HFFc6 (cell line): ENCODE measurements around the gene TLCD3B. TPM values are rescaled to one million over a fixed set of nuclear protein-coding genes. Genes with fewer than 3 reads are reported as not detected.

Source experiments
- DNase-seq: peaks from one replicate; pipeline ENCODE4 v3.0.0-alpha.2; 2018
- H3K27ac Mint-ChIP-seq: 2 replicates; pipeline ENCODE4 v1.8.0; 2020; ENCODE audit warnings: mild to moderate bottlenecking, mixed read lengths
- H3K27me3 Mint-ChIP-seq: 2 replicates; pipeline ENCODE4 v1.8.0; 2021; ENCODE audit warnings: mild to moderate bottlenecking, moderate library complexity, mixed read lengths; ENCODE audit not compliant: insufficient read depth
- H3K36me3 Mint-ChIP-seq: 2 replicates; pipeline ENCODE4 v1.8.0; 2021; ENCODE audit warnings: low read depth, mixed read lengths
- H3K4me1 Mint-ChIP-seq: 2 replicates; pipeline ENCODE4 v1.8.0; 2020; ENCODE audit warnings: low read depth, mixed read lengths
- H3K4me3 Mint-ChIP-seq: 2 replicates; pipeline ENCODE4 v1.8.0; 2020; ENCODE audit warnings: mild to moderate bottlenecking, moderate library complexity, mixed read lengths
- H3K9me3 Mint-ChIP-seq: 2 replicates; pipeline ENCODE4 v1.8.0; 2020; ENCODE audit warnings: mild to moderate bottlenecking, mixed read lengths
- CTCF ChIP-seq: fragments of 200-600 bp; sonication (generic); IDR thresholded peaks from 2 replicates; pipeline ENCODE4 v1.5.0; 2021; ENCODE audit warnings: antibody characterized with exemption, mild to moderate bottlenecking
- total RNA-seq, 6 experiments: library from RNA; stranded (reverse); fragmentation: NEBNext Ultra II Directional; extraction: Animal tissue kit (Norgen Biotek cat#: 25700); gene quantifications; 2 replicates in 1 of 6; 3 replicates in 5 of 6; pipeline ENCODE4 v1.2.3, GENCODE V29; 2021

The TLCD3B gene
- total RNA-seq, 6 experiments from 2014 or later, result 0.28 to 0.39 (median 0.33) TPM; not detected in 2

GRCh38 chr16:30075503-30076275 lies 44.6 kb upstream of the TLCD3B start, which contains the start of gene PPP4C:
Gene PPP4C, plus strand, starts transcription at chr16:30075994. Its CDS starts 384 bp downstream, at chr16:30076378.
- Mint-ChIP-seq H3K27ac (peak within 1 kb of the TSS; percentile 83), H3K4me3 (peak within 1 kb of the TSS; percentile 98), H3K4me1 (peaks cover 27% of the 10 kb centered on the region), H3K27me3 (peaks cover 10% of the 10 kb centered on the region), H3K36me3 (peaks cover 43% of the 10 kb centered on the region), H3K9me3 (no peaks in the 10 kb centered on the region; the same call in 1 of the 2 replicates)
- peak; percentile 84 for DNase-seq
- TF ChIP-seq CTCF, result peak; percentile 34

GRCh38 chr16:30070490-30070889 lies 39.4 kb upstream of the TLCD3B start:
- peak overlapping the region; percentile 42 for H3K4me3 Mint-ChIP-seq
- no peak for DNase-seq
- H3K27ac Mint-ChIP-seq, result peak overlapping the region; percentile 49
- H3K9me3 Mint-ChIP-seq, result no peaks in the 10 kb centered on the region; the same call in 1 of the 2 replicates
- H3K4me1 Mint-ChIP-seq, result peaks cover 26% of the 10 kb centered on the region
- H3K36me3 Mint-ChIP-seq, result peaks cover 55% of the 10 kb centered on the region
- H3K27me3 Mint-ChIP-seq, result peaks cover 14% of the 10 kb centered on the region
- no peak for TF ChIP-seq CTCF

- DNase-seq, result no peak
- TF ChIP-seq CTCF, result no peak
- peaks cover 51% of the 10 kb centered on the region for H3K36me3 Mint-ChIP-seq
- H3K27me3 Mint-ChIP-seq, result peaks cover 18% of the 10 kb centered on the region
- no peaks in the 10 kb centered on the region; the same call in 1 of the 2 replicates for H3K9me3 Mint-ChIP-seq
- H3K4me1 Mint-ChIP-seq, result peaks cover 23% of the 10 kb centered on the region
- H3K4me3 Mint-ChIP-seq, result peak overlapping the region; percentile 43
- H3K27ac Mint-ChIP-seq, result peak overlapping the region; percentile 64
Measured at GRCh38 chr16:30069611-30070462, 38.8 kb upstream of the TLCD3B start.

- Mint-ChIP-seq H3K4me1 (peaks cover 29% of the 10 kb centered on the region), H3K4me3 (peak overlapping the region; percentile 67), H3K27me3 (peaks cover 15% of the 10 kb centered on the region), H3K27ac (peak overlapping the region; percentile 64), H3K36me3 (peaks cover 48% of the 10 kb centered on the region), H3K9me3 (no peaks in the 10 kb centered on the region; the same call in 1 of the 2 replicates)
- DNase-seq, result peak; percentile 35
- TF ChIP-seq CTCF, result peak; percentile 78
Measured at GRCh38 chr16:30068750-30069610, 37.9 kb upstream of the TLCD3B start.

DNA sequence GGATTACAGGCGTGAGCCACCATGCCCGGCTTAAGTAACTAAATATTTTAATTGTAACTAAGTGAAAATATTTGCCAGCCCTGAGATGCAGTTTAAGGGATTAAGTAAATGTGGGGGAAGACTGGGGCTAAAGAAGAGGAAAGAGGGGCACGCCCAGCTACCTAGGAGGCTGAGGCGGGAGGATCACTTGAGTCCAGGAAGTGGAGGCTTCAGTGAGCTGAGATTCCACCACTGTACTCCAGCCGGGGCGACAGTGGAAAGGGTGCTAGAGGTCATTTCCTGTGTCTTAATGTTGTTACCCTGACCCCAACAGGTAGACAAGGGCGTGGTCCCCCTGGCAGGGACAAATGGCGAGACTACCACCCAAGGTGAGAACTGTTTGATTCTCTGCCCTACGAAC lies 37.3 kb upstream of the TLCD3B start:
- H3K27me3 Mint-ChIP-seq, result peaks cover 11% of the 10 kb centered on the region; the same call in 1 of the 2 replicates
- TF ChIP-seq CTCF, result no peak
- peaks cover 44% of the 10 kb centered on the region for H3K36me3 Mint-ChIP-seq
- peaks cover 35% of the 10 kb centered on the region for H3K4me1 Mint-ChIP-seq
- peak overlapping the region; percentile 64 for H3K27ac Mint-ChIP-seq
- H3K9me3 Mint-ChIP-seq, result no peaks in the 10 kb centered on the region; the same call in 1 of the 2 replicates
- DNase-seq, result no peak
- H3K4me3 Mint-ChIP-seq, result peak overlapping the region; percentile 67
